Nucleus accumbens (tissue), 56 donors: ENCODE measurements around the gene INO80B.
"Not testable (repeated sequence)": the region's sequence is repeated elsewhere in the genome, so short reads cannot be mapped to it uniquely, and the experiment has no call there.

Experiments used
- DNase-seq, 56 donors: peaks; one replicate each; lab custom pipeline; 2025; lab: John Stamatoyannopoulos, UW

INO80B gene

DNA sequence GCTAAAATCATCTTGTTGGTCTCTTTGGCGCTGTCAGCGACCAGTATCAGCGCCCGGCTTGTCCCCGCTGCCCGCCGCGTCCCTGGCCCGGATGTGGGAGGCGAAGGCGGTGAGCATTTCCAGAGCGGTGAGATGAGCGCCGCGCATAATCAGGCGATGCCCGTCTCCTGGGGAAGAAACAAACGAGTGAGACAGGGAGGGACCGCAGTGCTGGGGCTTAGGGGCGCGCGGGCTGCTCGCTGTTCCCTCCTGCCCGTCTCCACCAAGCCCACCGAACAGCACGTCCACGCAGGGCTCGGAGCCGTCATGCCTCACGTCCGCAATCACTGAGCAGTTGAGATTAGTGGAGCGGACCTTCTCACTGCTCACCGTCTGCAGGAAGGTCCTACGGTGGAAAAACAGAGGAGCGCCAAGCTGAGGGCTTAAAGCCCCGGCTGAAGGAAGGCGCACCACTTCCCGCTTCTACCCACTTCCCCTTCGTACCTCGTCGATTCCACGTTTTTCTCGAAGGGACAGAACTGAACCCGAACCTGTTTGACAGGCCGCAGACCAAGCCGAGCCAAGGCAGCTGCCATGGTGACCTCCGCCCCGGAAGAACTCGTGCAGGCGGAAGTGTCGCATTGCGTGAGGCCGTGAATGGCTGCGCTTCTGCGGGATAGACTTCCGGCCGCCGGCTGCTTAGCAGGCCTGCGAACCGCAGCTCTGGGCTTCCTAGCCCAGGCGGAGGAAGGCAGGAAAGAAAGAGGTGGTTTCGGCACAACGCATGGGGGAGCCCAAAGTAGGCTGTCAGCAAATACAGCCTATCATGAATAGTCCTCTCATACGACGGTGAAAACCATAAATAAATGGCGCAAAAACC is 17.4 kb downstream of the INO80B start, which contains the start of gene MRPL53:
Gene MRPL53 (minus strand): TSS at position 595 of the 859 bp plus-strand sequence. CDS start 20 bp downstream, at position 575.
- peak; percentile 29 to 96 (median 90) for DNase-seq

GRCh38 chr2:74472945-74473258 is 18.0 kb downstream of the INO80B start:
- DNase-seq: no peak

- DNase-seq: no peak
These were observed 19.6 kb downstream of the INO80B start for GRCh38 chr2:74474481-74474880.

DNA sequence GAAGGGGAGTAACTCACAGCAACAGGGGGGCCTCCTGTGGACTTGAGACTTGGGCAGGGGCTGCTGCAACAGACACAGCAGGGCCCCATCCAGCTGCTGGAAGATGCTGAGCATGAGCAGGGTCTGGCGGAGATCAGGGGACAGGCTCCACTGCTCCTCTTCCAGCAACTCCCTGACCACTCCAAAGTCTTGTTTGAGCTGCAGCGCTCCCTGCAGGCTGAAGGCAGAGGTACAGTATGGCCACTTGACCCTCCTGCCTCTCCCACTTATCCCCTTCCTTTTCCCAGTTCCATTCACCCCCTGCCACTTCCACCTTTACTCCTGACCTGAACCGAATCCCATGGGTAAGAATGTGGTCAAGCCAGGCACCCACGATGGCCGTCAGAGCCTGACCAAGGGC is 20.0 kb downstream of the INO80B start:
- no peak for DNase-seq

DNA sequence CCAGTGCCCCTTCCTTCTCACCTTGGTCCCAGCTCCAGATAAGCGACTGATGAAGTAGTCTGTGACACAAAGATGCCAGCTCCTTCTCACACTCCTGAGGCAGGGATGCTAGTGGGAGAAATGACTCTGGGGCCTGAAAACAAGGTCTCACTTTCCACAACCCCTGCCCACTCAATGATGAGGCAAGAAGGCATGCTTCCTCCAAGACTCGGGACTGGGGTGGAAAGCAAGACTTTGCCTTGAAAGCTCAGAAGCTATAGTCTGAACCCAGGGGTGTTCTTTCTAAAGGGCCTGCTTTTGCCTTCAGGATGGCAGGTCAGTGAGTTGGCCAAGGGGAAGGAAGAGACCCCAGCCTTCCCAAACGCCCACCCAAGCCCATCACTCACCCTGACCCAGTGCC is 26.5 kb downstream of the INO80B start:
- no peak for DNase-seq

GRCh38 chr2:74481961-74482800 is 27.3 kb downstream of the INO80B start:
- peak in 8 of 56 donors; percentile 45 to 83 (median 50) for DNase-seq

- DNase-seq: peak; percentile 81 to 100 (median 95)
These were observed 28.2 kb downstream of the INO80B start, which contains the start of the genes CCDC142 and TTC31 for GRCh38 chr2:74482801-74483674. TSS of gene CCDC142 (minus strand) at chr2:74482998. CDS start at chr2:74482837, 161 bp downstream. TSS of gene TTC31 (plus strand) at chr2:74483081. CDS start at chr2:74483096, 15 bp downstream.

GRCh38 chr2:74483675-74484164 is 28.8 kb downstream of the INO80B start:
- DNase-seq: not testable (repeated sequence)

GRCh38 chr2:74486141-74486540 is 31.3 kb downstream of the INO80B start:
- DNase-seq: no peak

- no peak for DNase-seq
These were observed 34.0 kb downstream of the INO80B start for GRCh38 chr2:74488643-74489481.

DNA sequence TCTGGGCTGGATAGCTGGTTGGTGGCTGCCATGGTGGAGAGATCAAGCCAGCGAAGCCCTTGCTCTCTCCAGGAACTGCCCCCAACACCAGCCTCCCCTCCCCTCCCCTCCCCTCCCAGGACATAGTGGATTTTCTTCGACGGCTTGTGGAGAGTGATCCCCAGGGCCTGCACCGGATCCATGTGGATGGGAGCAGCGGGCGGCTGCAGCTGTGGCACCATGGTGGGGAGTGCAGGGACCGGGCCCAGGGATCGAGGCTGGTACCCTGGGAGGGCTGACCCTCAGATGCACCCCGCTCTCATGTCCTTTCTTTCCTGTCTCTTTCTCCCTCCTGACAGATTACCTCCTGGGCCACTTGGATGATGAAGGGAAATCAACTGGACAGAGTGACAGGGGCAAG is 35.0 kb downstream of the INO80B start:
- no peak for DNase-seq

- DNase-seq: no peak
These were observed 37.0 kb downstream of the INO80B start for GRCh38 chr2:74491648-74492544.

GRCh38 chr2:74493546-74493945 is 38.7 kb downstream of the INO80B start:
- DNase-seq: no peak

DNA sequence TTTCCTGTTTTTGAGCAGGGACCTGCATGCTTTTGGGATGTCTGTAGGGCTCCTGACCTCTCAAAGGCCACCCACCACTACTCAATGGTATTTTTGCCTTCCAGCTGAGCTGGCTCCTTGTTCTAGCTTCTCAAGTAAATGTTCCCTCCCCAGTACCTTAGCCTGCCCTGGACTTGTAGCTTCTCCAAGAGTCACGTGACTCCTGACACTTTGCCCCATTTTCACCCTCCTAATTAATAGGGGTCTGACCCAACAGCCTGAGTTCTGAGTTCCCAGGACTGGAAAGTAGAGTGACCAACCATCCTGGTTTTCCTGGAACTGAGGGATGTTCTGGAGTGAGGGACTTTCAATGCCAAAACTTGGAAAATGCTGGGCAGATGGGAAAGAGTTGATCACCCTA is 40.6 kb downstream of the INO80B start:
- DNase-seq: no peak

- DNase-seq: no peak
These were observed 42.3 kb downstream of the INO80B start for GRCh38 chr2:74496997-74497776.

GRCh38 chr2:74497777-74498499 is 43.1 kb downstream of the INO80B start:
- no peak for DNase-seq
